ENCODE measurements around the gene NUF2. TPM values are rescaled to one million over a fixed set of nuclear protein-coding genes. Genes with fewer than 3 reads are reported as not detected.
"Not testable (repeated sequence)": the region's sequence is repeated elsewhere in the genome, so short reads cannot be mapped to it uniquely, and the experiment has no call there.

NUF2 gene
- total RNA-seq, 1 donor from 2014 or later, result 8.0 TPM

DNA sequence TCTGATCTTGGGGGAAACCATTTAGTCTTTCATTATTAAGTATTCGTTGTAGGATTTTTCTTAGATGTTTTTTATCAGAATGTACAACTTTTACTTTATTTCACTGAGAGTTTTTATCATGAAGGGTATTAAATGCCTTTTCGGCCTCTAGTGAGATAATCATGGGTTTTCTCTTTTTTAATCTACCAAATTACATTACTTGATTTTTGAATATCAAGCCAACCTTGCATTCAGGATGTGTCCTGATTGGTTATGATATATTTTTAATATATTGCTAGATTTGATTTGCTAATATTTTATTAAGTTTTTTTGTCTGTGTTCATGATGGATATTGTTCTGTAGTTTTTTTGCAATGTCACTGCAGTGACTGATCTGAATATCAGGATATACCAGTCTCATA lies 9.4 kb downstream of the NUF2 start:
- DNase-seq (ENCODE audit: extremely low read depth, low read depth, low spot score), result no peak

- no peak for DNase-seq (ENCODE audit: extremely low read depth, low read depth, low spot score)
Measured at GRCh38 chr1:163335216-163335615, 13.5 kb downstream of the NUF2 start.

DNA sequence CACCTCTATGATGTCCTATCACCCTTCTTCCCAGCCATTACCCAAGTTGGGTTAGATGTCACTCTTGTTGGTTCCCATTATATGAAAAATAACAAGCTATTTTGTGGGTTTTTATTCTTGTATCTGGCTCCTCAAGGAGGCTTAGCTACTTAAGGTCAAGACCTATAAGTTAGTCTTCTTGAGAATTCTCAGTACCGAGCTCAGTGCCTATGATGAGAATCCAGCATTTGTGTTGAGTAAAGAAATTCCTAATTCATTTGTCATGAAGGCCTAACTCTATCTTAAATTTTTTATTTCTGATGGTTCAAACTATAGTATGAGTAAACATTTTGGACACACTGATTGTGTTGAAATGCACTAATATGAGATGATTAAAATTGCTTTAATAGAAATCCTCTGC lies 15.9 kb downstream of the NUF2 start:
- no peak for DNase-seq (ENCODE audit: extremely low read depth, low read depth, low spot score)

- DNase-seq (ENCODE audit: extremely low read depth, low read depth, low spot score), result no peak
Measured at GRCh38 chr1:163346326-163346870, 24.6 kb downstream of the NUF2 start.

- DNase-seq (ENCODE audit: extremely low read depth, low read depth, low spot score), result no peak
Measured at GRCh38 chr1:163347106-163347505, 25.4 kb downstream of the NUF2 start.

DNA sequence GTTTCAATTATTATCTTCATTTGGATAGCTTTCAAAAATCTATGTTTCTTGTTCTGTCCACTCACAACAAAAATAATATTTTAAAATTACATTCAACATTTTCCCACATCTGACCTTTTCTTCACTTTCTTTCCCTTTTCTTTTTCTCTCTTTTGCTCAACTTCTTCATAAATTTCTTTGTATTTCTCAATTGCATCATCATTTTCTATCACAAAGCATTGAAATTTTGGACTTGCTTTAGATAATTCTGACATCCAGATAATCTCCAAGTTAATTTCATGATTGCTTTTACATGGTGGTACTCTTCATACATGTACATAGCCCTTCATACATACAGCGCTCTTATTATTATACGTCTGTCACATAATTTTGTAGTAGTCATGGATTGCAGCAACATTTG lies 30.2 kb downstream of the NUF2 start:
- no peak for DNase-seq (ENCODE audit: extremely low read depth, low read depth, low spot score)

GRCh38 chr1:163357378-163357777 lies 35.6 kb downstream of the NUF2 start:
- DNase-seq (ENCODE audit: extremely low read depth, low read depth, low spot score), result peak; percentile 9

DNA sequence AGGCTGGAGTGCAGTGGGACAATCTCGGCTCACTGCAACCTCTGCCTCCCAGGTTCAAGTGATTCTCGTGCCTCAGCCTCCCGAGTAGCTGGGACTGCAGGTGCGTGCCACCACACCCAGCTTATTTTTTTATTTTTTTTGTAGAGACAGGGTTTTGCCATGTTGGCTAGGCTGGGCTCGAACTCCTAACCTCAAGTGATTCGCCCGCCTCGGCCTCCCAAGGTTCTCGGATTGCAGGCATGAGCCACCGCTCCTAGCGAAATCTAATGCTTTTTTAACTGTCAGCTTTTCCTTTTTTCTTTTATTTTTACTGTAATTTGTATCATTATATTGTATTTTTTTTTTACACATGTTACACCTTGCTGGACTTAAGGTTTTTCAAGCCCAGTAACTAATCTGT lies 36.4 kb downstream of the NUF2 start:
- DNase-seq (ENCODE audit: extremely low read depth, low read depth, low spot score), result not testable (repeated sequence)

GRCh38 chr1:163361123-163361934 lies 39.6 kb downstream of the NUF2 start:
- no peak for DNase-seq (ENCODE audit: extremely low read depth, low read depth, low spot score)

DNA sequence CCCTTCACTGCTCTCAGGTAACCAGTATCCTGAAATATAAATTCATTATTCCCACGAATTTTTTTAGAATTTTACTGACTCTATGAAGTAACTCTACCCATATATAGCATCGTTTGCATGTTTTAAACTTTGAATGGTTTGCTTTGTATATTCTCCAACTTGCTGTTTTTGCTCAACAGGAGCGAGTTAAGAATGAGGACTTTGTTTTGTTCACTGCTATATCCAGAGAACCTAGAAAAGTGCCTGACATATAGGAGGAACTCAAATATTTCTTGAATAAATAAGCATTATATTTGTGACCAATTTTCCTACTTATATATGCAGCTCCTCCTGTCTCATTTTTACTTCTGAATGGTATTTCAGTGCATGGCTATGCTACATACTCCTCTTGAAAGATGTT lies 43.4 kb downstream of the NUF2 start:
- no peak for DNase-seq (ENCODE audit: extremely low read depth, low read depth, low spot score)

- no peak for DNase-seq (ENCODE audit: extremely low read depth, low read depth, low spot score)
Measured at GRCh38 chr1:163366555-163366954, 44.8 kb downstream of the NUF2 start.

- no peak for DNase-seq (ENCODE audit: extremely low read depth, low read depth, low spot score)
Measured at GRCh38 chr1:163367721-163368120, 46.0 kb downstream of the NUF2 start.

DNA sequence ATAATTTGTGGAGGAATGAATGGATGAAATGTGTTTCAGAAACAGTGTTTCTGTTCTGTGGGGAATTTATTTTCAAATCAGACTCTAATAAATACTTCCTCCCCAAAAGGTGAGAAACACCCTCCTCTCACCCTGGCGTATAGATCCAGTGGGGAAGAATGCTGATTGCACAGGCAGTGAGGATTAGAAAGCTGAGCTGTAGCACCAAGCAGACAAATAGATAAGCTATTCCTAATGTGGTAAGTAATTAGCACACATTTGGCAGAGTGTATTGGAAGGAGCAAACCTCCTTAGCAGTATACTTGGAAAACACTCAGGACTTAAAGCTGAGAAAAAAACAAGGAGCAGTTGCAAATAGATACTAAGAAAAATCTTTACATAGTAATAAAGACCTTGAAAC lies 50.8 kb downstream of the NUF2 start:
- no peak for DNase-seq (ENCODE audit: extremely low read depth, low read depth, low spot score)

DNA sequence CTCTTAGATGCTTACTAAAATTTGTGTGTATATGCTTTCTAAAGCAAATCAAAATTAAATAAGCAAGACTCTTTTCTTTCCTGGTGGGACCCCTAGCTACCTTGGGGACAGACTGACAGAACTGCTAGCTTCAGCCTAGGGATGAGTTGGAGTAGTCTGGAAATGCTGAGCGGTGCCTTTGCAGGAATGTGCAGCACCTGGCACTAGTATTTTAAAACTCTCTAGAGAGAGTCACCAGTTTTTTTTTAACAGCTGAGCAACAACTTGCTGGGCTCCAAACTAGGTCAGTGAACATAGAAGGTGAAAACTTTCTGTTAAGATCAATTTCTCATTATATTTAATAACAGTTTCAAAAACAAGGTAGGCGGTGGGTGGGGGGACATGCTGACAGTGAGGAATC lies 56.8 kb downstream of the NUF2 start:
- no peak for DNase-seq (ENCODE audit: extremely low read depth, low read depth, low spot score)

- no peak for DNase-seq (ENCODE audit: extremely low read depth, low read depth, low spot score)
Measured at GRCh38 chr1:163379801-163380200, 58.0 kb downstream of the NUF2 start.

DNA sequence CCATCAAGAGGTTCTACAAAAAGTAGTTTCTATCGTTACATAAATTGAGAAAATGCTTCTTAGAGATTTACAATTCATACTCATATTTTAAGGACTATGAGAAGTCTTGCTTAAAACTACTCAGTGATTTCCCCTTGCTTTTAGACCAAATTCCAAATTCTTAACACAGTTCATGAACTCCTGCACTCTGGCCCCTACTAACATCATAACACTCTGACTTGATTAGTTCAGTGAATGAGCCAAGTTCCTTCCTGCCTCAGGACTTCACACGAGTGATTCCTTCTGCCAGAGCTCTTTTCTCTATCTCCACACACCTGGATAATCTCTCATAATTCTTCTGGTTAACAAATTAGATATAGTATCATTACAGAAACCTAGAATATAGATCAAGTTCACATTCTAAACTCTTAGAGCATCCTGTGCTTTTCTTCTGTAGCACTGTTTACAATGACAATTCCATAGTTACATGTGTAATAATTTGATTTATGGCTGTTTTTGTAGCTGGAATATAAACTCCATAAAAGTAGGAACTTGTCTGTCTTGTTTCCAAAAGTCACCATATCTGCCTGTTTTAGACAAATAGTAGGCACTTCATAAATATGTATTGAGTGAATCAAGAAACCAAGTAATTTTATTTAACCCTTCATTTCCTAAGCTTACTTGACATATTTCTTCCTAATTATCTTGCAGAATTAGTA lies 59.9 kb downstream of the NUF2 start:
- no peak for DNase-seq (ENCODE audit: extremely low read depth, low read depth, low spot score)

GRCh38 chr1:163382395-163382794 lies 60.6 kb downstream of the NUF2 start:
- DNase-seq (ENCODE audit: extremely low read depth, low read depth, low spot score), result no peak

- no peak for DNase-seq (ENCODE audit: extremely low read depth, low read depth, low spot score)
Measured at GRCh38 chr1:163387146-163387545, 65.4 kb downstream of the NUF2 start.

GRCh38 chr1:163388970-163389369 lies 67.2 kb downstream of the NUF2 start:
- no peak for DNase-seq (ENCODE audit: extremely low read depth, low read depth, low spot score)

- no peak for DNase-seq (ENCODE audit: extremely low read depth, low read depth, low spot score)
Measured at GRCh38 chr1:163395790-163396189, 74.0 kb downstream of the NUF2 start.

GRCh38 chr1:163397451-163398200 lies 75.9 kb downstream of the NUF2 start:
- no peak for DNase-seq (ENCODE audit: extremely low read depth, low read depth, low spot score)
